Duodenal mucosa (tissue), 2 donors: ENCODE data around the gene TNNI2.

Source experiments
- H3K27ac ChIP-seq: one replicate; pipeline ENCODE4 v1.7.0; 2013; ENCODE audit warnings: low read depth, low read length
- H3K27me3 ChIP-seq, 2 donors: one replicate each; pipeline ENCODE4 v1.7.0; 2013; ENCODE audit warnings: low read length in 2 of 2, control low read depth in 1 of 2; ENCODE audit not compliant: insufficient read depth in 2 of 2, control insufficient read depth in 1 of 2
- H3K36me3 ChIP-seq, 2 donors: one replicate each; pipeline ENCODE4 v1.7.0; 2013; ENCODE audit warnings: low read length in 2 of 2, control low read depth in 1 of 2; ENCODE audit not compliant: insufficient read depth in 2 of 2, control insufficient read depth in 1 of 2
- H3K4me1 ChIP-seq, 2 donors: one replicate each; pipeline ENCODE4 v1.7.0; 2013; ENCODE audit warnings: low read length in 2 of 2, control low read depth in 1 of 2; ENCODE audit not compliant: insufficient read depth in 2 of 2, control insufficient read depth in 1 of 2
- H3K4me3 ChIP-seq, 2 donors: one replicate each; pipeline ENCODE4 v1.7.0; 2013; ENCODE audit warnings: low read length in 2 of 2, low read depth in 1 of 2
- H3K9ac ChIP-seq, 2 donors: one replicate each; pipeline ENCODE4 v1.7.0; 2013; ENCODE audit warnings: low read length in 2 of 2, low read depth in 1 of 2
- H3K9me3 ChIP-seq, 2 donors: one replicate each; pipeline ENCODE4 v1.7.0; 2013; ENCODE audit warnings: low read length in 2 of 2, control low read depth in 1 of 2; ENCODE audit not compliant: control insufficient read depth in 1 of 2

TNNI2 gene

GRCh38 chr11:1845095-1845429 is 6.3 kb downstream of the TNNI2 start:
- Histone ChIP-seq H3K9ac (peak overlapping the region in 1 of 2 donors; percentile 12), H3K36me3 (no peaks in the 10 kb centered on the region), H3K4me3 (no peak overlapping the region), H3K27me3 (no peaks in the 10 kb centered on the region), H3K4me1 (peaks cover 11 to 24% of the 10 kb centered on the region in 2 donors), H3K27ac (no peak overlapping the region), H3K9me3 (no peaks in the 10 kb centered on the region)

- Histone ChIP-seq H3K4me3 (no peak overlapping the region), H3K36me3 (no peaks in the 10 kb centered on the region), H3K27me3 (no peaks in the 10 kb centered on the region), H3K9ac (no peak overlapping the region), H3K4me1 (peaks cover 15 to 28% of the 10 kb centered on the region in 2 donors), H3K27ac (no peak overlapping the region), H3K9me3 (no peaks in the 10 kb centered on the region)
Observed at GRCh38 chr11:1845561-1846452, 7.0 kb downstream of the TNNI2 start.

- Histone ChIP-seq H3K27me3 (no peaks in the 10 kb centered on the region), H3K9me3 (no peaks in the 10 kb centered on the region), H3K36me3 (no peaks in the 10 kb centered on the region), H3K4me3 (no peak overlapping the region), H3K27ac (no peak overlapping the region), H3K9ac (no peak overlapping the region), H3K4me1 (peaks cover 18 to 31% of the 10 kb centered on the region in 2 donors)
Observed at GRCh38 chr11:1846453-1846932, 7.7 kb downstream of the TNNI2 start.

GRCh38 chr11:1847006-1847735 is 8.4 kb downstream of the TNNI2 start:
- peaks cover 23 to 38% of the 10 kb centered on the region in 2 donors for H3K4me1 ChIP-seq
- no peaks in the 10 kb centered on the region for H3K36me3 ChIP-seq
- no peak overlapping the region for H3K27ac ChIP-seq
- H3K4me3 ChIP-seq = no peak overlapping the region
- H3K9me3 ChIP-seq = no peaks in the 10 kb centered on the region
- H3K9ac ChIP-seq = no peak overlapping the region
- no peaks in the 10 kb centered on the region for H3K27me3 ChIP-seq

- Histone ChIP-seq H3K27me3 (no peaks in the 10 kb centered on the region), H3K4me1 (peaks cover 29 to 43% of the 10 kb centered on the region in 2 donors), H3K9ac (no peak overlapping the region), H3K27ac (no peak overlapping the region), H3K36me3 (no peaks in the 10 kb centered on the region), H3K4me3 (no peak overlapping the region), H3K9me3 (no peaks in the 10 kb centered on the region)
Observed at GRCh38 chr11:1847926-1848639, 9.3 kb downstream of the TNNI2 start.

GRCh38 chr11:1848640-1849430 is 10.1 kb downstream of the TNNI2 start:
- H3K36me3 ChIP-seq = no peaks in the 10 kb centered on the region
- H3K4me3 ChIP-seq = no peak overlapping the region
- H3K4me1 ChIP-seq = peaks cover 29 to 42% of the 10 kb centered on the region in 2 donors
- no peak overlapping the region for H3K27ac ChIP-seq
- no peak overlapping the region for H3K9ac ChIP-seq
- no peaks in the 10 kb centered on the region for H3K27me3 ChIP-seq
- no peaks in the 10 kb centered on the region for H3K9me3 ChIP-seq

- no peaks in the 10 kb centered on the region for H3K9me3 ChIP-seq
- no peaks in the 10 kb centered on the region for H3K27me3 ChIP-seq
- H3K9ac ChIP-seq = no peak overlapping the region
- peaks cover 17 to 30% of the 10 kb centered on the region in 2 donors for H3K4me1 ChIP-seq
- H3K36me3 ChIP-seq = no peaks in the 10 kb centered on the region
- no peak overlapping the region for H3K4me3 ChIP-seq
- H3K27ac ChIP-seq = no peak overlapping the region
Observed at GRCh38 chr11:1851468-1852180, 12.8 kb downstream of the TNNI2 start.

GRCh38 chr11:1852271-1852876 is 13.6 kb downstream of the TNNI2 start:
- Histone ChIP-seq H3K9ac (peak overlapping the region; percentile 25 to 61), H3K9me3 (no peaks in the 10 kb centered on the region), H3K36me3 (no peaks in the 10 kb centered on the region), H3K27me3 (no peaks in the 10 kb centered on the region), H3K4me3 (peak overlapping the region in 1 of 2 donors; percentile 21), H3K4me1 (peaks cover 17 to 30% of the 10 kb centered on the region in 2 donors), H3K27ac (peak overlapping the region; percentile 62)

- peaks cover 17 to 30% of the 10 kb centered on the region in 2 donors for H3K4me1 ChIP-seq
- H3K27me3 ChIP-seq = no peaks in the 10 kb centered on the region
- peak within 1 kb of the TSS; percentile 62 for H3K27ac ChIP-seq
- peak within 1 kb of the TSS; percentile 51 to 61 for H3K9ac ChIP-seq
- H3K4me3 ChIP-seq = peak within 1 kb of the TSS; percentile 61 to 68
- H3K36me3 ChIP-seq = no peaks in the 10 kb centered on the region
- H3K9me3 ChIP-seq = no peaks in the 10 kb centered on the region
Observed at GRCh38 chr11:1852877-1853276, 14.1 kb downstream of the TNNI2 start, which contains the start of gene LSP1. TSS of gene LSP1 (plus strand) at chr11:1853084. CDS start at chr11:1853145, 61 bp downstream.
